GM21360 (cell line): ENCODE measurements around the gene FMO1.
A peak's percentile ranks its signal among the peaks of the same experiment; 100 is the strongest.
"Not testable (repeated sequence)": the region's sequence is repeated elsewhere in the genome, so short reads cannot be mapped to it uniquely, and the experiment has no call there.

Experiments
- ATAC-seq: cut with Tn5 transposase; IDR thresholded peaks from one replicate; pipeline ENCODE4 v1.9.1; 2021; ENCODE audit warnings: mild to moderate bottlenecking, moderate library complexity; ENCODE audit not compliant: unreplicated experiment

FMO1 gene

DNA sequence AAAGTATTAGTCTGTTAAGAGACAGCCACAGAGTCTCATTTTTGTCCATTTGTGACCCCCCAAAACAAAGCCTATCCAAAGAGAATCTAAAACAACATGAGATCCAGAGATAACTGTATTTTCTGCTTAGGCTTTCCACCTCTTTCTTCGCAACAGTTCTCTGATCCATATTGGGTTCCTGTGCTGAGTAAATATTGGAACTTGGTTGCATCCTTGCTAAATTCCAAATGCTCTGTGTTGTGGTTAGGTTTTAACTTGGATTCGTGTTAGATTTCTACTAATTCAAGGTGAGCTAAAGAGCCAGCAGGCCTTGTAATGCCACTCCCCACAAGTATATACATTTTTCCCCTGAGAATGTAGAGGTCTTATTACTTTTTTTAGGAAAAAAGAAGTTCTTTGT, 29.2 kb downstream of the FMO1 start:
- ATAC-seq, result no peak

DNA sequence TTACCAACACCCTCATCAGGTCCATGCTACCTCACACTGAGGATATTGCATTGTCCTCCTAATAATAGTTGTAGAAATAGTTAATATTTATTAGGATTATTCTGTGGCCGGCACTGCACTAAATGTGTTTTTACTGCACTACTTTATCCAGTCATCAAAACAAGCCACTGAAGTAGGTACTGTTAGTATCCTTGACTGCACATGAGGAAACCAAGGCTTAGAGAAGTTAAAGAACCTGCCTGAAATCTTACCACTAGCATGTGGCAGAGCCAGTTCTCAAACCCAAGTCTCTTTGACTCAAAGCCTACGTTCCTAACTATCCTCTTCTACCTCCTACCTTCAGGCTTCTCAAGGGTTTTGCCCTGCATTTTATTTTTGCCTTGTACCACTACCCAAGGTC, 30.9 kb downstream of the FMO1 start:
- ATAC-seq, result no peak

DNA sequence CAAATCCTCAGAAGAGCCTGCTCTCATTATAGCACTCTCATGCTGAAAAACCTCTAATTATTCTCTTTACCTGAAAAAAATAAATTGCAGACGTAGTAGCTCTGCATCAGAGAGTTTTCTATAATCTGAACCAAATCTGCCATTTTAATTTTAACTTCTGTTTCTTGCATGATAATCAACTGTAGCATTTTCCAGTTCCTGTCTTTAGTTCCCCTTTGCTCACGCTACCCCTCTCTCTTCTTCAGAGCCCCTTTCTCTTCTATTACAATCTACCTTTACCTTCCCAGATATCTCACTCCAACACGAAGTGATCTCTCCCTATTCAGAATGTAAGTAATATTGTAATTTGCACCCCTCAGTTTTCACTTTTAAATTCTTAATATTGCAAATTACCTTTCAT, 31.4 kb downstream of the FMO1 start:
- no peak for ATAC-seq

DNA sequence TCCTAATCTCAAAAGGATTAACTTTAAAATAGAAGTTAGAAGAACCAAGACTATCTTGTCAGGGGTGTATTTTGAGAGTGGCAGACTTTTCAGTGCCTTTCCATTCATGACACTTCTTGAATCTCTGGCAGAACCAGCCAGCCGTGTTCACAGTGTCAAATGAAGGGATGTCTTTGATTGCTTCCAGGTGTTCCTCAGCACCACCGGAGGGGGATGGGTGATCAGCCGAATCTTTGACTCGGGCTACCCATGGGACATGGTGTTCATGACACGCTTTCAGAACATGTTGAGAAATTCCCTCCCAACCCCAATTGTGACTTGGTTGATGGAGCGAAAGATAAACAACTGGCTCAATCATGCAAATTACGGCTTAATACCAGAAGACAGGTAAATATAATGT, 32.3 kb downstream of the FMO1 start:
- no peak for ATAC-seq

DNA sequence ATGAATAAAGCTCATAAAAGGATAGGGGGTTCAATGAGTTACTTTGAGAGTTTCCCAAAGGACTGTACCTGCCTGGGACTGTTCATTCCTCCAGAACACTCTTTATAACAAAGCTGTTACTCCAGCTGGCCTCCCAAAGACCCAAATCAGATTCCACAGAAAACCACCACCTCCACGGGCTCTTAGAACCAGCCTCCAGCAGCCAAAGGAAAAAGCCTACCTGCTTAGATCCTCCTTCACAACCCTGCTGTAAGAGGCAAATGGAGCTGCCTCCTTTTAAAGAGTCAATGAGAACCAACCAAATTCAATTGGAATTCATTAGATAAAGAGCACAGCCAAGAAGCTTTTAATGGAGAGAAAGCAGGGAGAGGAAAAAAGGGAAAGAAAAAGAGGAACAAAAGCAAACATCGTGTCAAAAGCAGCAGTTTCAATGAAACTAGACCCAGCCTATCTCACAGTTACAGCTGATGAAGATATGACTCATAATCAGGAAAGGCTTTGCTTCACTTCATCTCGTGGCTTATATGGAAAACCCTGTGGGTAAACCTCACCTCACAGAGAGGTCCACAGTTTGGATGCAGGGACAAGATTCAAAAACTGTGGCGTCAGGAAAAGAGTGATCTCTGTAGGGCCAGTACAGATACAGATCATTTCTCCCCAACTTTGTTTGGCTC, 37.9 kb downstream of the FMO1 start:
- peak; percentile 81 for ATAC-seq

DNA sequence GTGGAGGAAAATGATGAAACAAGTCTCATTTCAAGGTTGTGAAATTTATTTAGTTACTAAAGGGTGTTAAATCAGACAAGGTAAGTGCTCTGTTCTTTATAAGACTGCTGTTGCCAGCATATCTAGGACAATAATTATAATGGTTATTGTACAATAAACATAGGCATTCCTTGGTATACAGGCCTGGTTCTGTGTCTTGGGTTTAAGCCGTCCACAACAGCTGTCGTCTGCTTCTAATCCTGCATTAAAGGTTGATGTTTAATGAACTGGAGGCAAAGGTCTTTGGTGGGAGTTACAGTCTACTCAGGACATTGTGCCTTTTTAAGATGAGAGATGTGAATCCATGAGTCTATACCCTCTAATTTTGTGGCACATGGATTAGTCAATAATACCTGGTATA, 42.3 kb downstream of the FMO1 start:
- no peak for ATAC-seq

DNA sequence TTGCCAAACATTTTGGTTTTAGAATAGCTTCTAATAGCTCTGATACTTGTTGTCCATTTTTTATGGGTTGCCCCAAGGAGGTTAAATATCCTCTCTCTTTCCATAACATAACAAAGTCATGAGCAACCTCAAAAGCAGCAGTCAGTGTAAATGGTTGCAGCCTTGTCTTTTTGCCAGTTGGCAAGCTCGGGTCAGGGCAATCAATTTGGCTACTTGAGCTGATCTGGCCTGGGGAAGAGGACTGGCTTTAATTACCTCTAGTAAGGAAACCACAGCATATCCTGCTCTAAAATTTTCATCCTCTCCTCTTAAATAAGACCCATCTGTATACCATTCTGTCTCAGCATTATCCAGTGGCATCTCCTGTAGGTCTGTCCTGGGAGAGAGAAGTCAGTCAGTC, 44.5 kb downstream of the FMO1 start:
- ATAC-seq, result no peak

DNA sequence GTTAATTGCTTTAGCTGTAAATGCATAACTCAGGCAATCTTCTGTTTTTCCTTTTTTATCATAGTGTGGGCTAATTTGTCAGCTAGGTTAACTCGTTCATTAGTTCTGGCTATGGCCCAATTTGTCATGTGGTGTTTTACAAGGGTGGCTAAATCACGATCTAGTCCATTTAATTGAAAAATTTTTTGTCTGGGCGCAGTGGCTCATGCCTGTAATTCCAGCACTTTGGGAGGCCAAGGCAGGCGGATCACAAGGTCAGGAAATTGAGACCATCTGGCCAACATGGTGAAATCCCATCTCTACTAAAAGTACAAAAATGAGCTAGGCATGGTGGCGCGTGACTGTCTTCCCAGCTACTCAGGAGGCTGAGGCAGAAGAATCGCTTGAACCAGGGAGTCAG, 47.1 kb downstream of the FMO1 start:
- ATAC-seq, result not testable (repeated sequence)

DNA sequence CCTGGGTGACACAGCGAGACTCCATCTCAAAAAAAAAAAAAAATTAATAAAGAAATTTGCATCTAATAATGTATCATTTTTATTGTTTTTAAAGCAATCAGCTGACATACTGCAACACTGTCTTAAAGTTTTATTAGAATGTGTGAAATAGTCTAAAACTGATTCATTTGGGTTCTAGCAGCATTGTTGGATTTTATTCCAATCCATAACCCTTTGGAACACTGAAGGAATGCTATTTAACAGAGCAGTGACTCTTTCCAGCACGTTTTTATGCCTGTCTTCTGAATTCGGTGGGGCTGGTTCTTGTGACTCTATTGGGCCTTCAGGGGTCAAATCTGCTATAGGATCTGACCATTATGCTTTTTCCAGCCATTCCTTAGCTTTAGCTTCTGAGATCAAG, 47.5 kb downstream of the FMO1 start:
- no peak for ATAC-seq

DNA sequence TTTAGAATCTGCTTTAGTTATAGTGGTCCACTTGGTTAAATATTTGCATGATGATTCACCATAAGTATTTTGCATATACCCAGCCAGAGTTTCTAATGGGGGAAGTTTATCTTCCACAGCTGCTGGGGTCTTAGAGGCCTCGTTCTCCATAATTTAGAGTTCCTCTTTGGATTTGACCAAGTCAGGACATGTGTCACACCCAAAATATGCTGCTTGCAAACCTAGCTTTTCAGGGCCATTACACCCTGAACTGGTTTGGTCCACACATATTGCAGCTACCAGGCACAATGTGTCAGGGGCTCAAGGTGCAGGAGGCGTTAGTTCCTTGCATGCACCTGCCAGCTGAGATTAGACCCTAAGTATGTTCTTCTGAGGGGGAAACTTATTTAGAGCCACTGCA, 48.6 kb downstream of the FMO1 start:
- no peak for ATAC-seq

DNA sequence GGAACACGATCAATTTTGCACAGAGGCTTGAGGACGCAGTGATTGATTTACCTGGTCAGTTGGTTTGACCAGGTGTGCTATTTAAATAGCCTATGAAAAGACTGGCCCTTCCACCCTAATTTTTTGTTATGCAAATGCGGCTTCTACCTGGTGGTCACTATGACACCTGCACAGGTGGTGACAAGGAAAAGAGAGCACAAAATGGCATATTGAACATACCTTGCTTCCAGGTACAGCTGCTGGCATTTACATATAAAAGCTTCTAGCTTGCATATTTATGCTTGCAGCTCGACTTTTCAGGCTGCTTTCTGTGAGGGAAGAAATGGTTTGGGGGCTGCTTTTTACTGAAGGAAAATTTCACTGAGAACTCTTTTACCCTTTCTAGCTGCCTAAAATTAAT, 50.4 kb downstream of the FMO1 start:
- ATAC-seq, result no peak

DNA sequence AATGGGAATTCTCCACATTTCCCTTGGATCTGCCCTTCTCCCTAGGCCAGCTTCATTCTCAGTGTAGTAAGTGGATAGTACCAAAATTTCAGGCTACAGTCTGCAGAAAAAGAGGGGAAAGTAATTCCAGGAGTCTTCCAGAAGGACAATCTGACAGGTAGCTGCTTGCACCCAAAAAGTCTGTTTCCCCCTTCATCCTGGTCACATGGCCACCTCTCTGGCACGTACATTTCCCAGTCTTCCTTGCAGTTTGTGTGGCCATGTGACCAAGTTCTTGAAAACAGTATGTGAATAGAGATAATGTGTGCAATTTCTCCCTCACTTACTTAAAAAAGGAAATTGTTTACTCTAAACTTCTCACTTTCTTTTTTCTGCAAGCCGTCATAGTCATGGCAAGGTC, 51.0 kb downstream of the FMO1 start:
- ATAC-seq, result no peak

DNA sequence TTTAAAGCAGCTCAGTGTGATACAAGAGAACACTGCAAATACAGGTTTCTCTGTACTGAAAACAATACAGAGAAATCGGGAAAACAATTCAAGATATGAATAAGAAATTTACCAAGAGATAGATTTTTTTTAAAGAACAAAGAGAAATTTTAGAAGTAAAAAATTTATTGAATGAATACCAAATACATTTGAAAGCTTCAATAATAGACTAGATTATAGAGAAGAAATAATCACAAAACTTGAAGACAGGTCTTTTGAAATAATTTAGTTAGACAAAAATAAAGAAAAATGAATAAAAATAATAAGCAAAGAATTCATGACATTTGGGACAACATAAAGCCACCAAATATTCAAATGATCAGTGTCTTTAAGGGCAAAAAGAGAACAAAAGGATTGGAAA, 52.1 kb downstream of the FMO1 start:
- ATAC-seq, result no peak

DNA sequence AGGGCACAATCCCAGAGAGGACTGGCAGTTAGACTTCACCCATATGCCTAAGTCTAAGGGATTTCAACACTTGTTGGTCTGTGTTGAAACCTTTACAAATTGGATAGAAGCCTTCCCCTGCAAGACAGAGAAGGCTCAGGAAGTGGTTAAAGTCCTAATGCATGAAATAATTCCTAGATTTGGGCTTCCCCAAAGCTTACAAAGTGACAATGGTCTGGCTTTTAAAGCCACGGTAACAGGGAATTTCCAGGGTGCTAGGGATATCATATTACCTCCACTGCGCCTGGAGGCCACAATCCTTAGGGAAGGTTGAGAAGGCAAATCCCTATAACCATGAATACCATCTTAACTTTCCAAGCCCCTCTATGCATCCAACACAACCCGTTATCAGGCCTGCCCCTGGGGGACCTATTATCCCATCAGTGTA, 62.4 kb downstream of the FMO1 start:
- ATAC-seq, result no peak

DNA sequence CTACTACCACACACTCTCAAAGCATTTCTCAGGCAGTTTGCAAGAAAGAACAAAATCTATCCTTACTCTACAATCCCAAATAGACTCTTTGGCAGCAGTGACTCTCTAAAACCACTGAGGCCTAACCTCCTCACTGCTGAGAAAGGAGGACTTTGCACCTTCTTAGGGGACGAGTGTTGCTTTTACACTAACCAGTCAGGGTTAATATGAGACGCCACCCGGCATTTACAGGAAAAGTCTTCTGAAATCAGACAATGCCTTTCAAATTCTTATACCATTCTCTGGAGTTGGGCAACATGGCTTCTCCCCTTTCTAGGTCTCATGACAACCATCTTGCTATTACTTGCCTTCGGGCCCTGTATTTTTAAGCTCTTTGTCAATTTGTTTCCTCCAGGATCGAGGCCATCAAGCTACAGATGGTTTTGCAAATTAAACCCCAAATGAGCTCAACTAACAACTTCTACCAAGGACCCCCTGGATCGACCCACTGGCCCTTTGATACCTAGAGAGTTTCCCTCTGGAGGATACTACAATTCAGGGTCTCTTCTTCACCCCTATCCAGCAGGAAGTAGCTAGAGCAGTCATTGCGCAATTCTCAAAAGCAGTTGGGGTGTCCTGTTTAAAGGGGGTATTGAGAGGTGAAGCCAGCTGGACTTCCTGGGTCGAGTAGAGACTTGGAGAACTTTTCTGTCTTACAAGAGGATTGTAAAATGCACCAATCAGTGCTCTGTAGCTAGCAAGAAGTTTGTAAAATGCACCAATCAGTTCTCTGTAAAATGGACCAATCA, 63.7 kb downstream of the FMO1 start:
- no peak for ATAC-seq

DNA sequence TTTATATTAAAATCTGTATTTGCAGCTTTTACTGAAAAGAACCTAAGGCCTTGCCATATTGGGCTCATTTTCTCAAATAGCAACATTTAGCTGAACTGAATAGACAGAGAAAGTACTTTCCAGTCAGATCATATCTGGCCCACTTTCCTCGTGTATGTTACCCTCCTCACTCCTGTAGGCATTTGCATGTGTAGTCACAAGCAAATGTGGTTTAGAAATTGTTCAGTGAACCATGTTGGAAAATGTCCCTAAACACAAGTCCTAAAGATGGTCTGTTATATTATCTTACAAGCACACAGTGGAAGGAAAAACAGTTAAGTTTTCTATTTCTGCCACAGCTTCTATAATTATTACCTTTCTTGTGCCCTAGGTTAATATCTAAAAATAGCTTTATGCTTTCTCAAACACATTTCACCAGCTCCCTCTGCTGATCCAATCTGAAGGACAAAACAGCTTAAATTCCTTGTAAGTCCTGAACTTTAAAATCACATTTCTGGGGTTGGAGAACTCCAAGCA, 65.1 kb downstream of the FMO1 start:
- peak; percentile 48 for ATAC-seq

DNA sequence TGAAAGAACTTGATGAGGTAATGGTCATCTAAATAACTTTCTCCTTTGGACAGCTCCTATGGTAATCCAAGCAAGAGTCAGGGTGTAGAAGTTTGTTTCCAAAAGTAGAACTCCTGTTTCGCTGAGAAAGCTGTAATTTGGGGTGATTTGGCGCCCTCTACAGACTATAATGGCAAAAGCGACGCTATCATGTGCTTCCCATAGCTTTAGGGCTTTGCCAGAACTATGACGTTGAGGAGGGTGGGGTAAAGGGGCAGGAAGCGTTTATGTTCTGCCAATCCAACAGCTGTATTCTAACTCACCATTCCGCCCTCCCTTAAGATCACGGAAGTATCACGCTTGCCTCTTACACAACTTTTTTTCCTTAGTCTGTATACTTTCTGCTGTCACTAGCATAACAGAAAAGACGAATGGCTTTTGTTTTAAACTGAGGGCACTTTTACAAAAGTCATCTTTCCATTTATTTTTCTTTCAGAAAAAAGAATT, 65.6 kb downstream of the FMO1 start, which contains the start of gene FMO4:
FMO4 (plus strand) TSS at position 349 of the 486 bp plus-strand sequence. CDS start 5,643 bp downstream, outside the sequence.
- peak; percentile 99 for ATAC-seq

DNA sequence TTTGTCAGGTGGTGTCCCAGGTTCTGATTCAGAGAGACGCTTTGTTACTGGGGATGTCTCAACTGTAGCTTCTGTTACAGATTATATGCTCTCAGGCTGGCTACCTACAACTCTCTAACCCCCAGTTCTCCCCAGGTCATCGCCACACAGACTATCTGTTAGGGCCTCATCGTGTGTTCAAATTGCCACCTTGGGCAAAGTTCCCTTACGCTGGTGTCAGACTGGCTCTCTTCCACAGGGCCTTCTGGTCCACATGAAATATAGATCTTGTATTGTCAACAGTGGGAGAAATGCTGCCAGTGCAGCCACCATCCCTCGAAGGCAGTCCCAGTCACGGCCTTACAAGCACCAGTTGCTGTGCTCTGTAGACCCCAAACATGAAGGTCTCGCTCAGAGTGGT, 81.0 kb downstream of the FMO1 start:
- no peak for ATAC-seq

DNA sequence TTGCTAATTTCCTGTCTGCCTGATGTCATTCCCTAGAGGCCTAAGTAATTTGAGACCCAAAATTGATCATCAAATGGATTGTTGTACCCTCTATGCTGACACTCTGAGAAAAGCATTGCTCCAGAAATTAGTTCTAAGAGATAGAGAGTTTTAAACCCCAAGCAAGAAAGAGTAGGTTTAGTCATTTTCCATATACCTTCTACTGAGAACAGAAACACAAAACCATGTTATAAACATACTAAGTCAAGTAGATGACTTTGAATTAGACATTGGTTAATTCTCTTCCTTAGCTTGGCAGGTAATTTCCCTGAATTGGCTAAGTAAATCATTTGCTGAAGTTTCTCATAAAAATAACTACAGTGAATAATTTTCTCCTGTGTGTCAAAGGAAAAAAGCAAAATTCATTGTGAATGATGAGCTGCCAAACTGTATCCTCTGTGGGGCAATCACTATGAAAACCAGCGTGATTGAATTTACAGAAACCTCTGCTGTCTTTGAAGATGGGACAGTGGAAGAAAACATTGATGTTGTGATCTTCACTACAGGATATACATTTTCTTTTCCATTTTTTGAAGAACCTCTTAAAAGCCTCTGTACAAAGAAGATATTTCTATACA, 85.8 kb downstream of the FMO1 start:
- ATAC-seq, result no peak
